Measurements from ENCODE around the gene GJA10.

Gene GJA10

GRCh38 chr6:89917216-89917615 lies 22.9 kb downstream of the GJA10 start:
- no peak for DNase-seq

GRCh38 chr6:89917801-89918366 lies 23.6 kb downstream of the GJA10 start:
- no peak for DNase-seq

- DNase-seq, result no peak
Observed at GRCh38 chr6:89921197-89921596, 26.9 kb downstream of the GJA10 start.

- DNase-seq, result no peak
Observed at GRCh38 chr6:89921691-89922090, 27.4 kb downstream of the GJA10 start.

- DNase-seq, result no peak
Observed at GRCh38 chr6:89924231-89924630, 30.0 kb downstream of the GJA10 start.

GRCh38 chr6:89925826-89926225 lies 31.6 kb downstream of the GJA10 start:
- no peak for DNase-seq

GRCh38 chr6:89927264-89927663 lies 33.0 kb downstream of the GJA10 start:
- DNase-seq, result no peak

GRCh38 chr6:89927791-89928550 lies 33.7 kb downstream of the GJA10 start:
- DNase-seq, result no peak

GRCh38 chr6:89928604-89929003 lies 34.3 kb downstream of the GJA10 start:
- DNase-seq, result no peak

- DNase-seq, result no peak
Observed at GRCh38 chr6:89930789-89931188, 36.5 kb downstream of the GJA10 start.

GRCh38 chr6:89932245-89932802 lies 38.1 kb downstream of the GJA10 start:
- DNase-seq, result no peak

GRCh38 chr6:89934685-89935366 lies 40.6 kb downstream of the GJA10 start:
- no peak for DNase-seq

- DNase-seq, result no peak
Observed at GRCh38 chr6:89936177-89936576, 41.9 kb downstream of the GJA10 start.

GRCh38 chr6:89938014-89938413 lies 43.7 kb downstream of the GJA10 start:
- no peak for DNase-seq

GRCh38 chr6:89939144-89939543 lies 44.9 kb downstream of the GJA10 start:
- DNase-seq, result no peak

- DNase-seq, result peak; percentile 33
Observed at GRCh38 chr6:89940225-89941027, 46.2 kb downstream of the GJA10 start.

- peak; percentile 43 for DNase-seq
Observed at GRCh38 chr6:89941031-89941762, 46.9 kb downstream of the GJA10 start.

- DNase-seq, result no peak
Observed at GRCh38 chr6:89941763-89942497, 47.7 kb downstream of the GJA10 start.

GRCh38 chr6:89942601-89943000 lies 48.3 kb downstream of the GJA10 start:
- DNase-seq, result no peak

- DNase-seq, result no peak
Observed at GRCh38 chr6:89944181-89944755, 50.0 kb downstream of the GJA10 start.
